SH-SY5Y (cell line): ENCODE data around the gene TBX15.

Source experiments
- GATA2 ChIP-seq: IDR thresholded peaks from 2 replicates; pipeline ENCODE4 v1.6.1; 2011; ENCODE audit warnings: mild to moderate bottlenecking, low read depth, low read length
- GATA3 ChIP-seq: IDR thresholded peaks from 2 replicates; pipeline ENCODE4 v1.6.1; 2011; ENCODE audit warnings: low read depth, mild to moderate bottlenecking, low read length, moderate library complexity

DNA sequence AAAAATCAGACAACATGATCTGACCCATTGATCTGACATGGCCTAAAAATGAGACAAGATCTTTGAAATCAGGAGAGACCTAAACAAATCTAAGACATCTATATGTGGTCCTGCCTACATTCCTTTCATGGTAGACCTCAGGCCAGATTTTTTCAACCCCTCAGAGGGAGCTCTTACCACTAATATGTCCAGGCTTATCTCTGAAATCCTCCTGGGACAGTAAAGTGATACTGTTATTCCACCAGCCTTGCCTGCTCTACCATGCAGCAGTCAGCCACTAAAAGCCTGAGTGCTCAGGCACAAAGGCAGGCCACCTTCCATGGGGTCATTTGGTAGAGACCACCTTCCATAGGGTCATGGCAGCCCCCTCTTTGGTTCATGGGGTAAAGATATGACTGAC is 126.9 kb downstream of the TBX15 start:
- TF ChIP-seq GATA2, result no peak
- no peak for TF ChIP-seq GATA3
